MV-4-11 (cell line): ENCODE results near the gene DEFB131A.
"Not testable (repeated sequence)": the region's sequence is repeated elsewhere in the genome, so short reads cannot be mapped to it uniquely, and the experiment has no call there.

Experiments
- DNase-seq: peaks from one replicate; lab custom pipeline; 2025; lab: John Stamatoyannopoulos, UW

DEFB131A gene, protein sequence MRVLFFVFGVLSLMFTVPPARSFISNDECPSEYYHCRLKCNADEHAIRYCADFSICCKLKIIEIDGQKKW

DNA sequence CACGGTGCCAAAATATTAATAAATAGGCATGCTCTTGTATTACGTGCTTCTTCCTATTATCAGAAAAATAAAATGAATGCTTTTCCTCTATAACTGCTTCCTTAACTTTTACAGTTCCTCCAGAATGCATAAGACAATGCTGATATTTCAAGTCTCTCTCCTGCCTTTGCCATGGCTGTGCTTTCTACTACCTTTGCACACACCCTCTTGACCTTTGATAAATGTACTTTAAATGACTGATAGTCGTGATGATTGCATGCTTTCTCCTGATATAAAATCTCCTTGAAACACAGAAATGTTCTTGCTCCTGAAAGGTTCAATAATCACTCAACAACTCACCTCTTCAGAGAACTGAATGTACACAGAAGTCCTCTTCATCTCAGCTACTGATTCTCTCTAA, at the start of gene DEFB131A:
Gene DEFB131A (plus strand): TSS at position 301 of the 400 bp plus-strand sequence. CDS start 120 bp downstream, outside the sequence.
- DNase-seq: not testable (repeated sequence)

DNA sequence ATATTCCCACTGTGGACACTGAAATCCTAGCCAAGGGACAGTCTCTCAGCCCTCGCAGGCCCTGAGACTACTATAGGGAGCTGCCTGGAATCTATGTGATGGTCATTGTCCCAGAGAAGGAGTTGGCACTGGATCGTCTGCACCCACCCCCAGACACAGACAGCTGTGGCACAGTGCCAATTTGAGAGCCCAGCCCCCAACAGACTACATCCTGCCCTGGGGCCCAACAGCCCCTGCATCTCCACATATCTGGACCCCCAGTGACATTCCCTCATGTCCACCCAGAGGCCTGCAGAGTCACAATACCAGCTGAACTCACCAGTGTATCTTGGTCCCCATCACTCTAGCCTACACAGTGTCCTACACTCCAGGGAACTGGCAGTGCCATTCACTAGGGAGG, 38.4 kb upstream of the DEFB131A start:
- not testable (repeated sequence) for DNase-seq

DNA sequence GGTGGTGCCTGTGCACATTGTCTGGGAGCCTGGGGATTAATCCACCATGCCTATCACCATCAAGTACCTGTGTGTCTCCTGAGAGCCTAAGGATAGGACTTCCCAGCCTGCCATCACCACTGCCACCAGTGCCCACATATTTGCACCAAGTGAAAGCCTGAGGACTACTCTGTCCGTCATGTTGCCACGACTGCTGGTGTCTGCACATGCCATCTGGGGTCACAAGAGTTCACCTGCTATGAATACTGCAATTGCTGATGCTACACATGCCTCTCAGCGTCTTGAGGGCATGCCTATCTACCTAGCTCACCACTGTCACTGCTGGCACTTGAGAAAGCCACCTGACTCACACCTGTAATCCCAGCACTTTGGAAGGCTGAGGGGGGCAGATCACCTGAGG, 37.7 kb upstream of the DEFB131A start:
- not testable (repeated sequence) for DNase-seq

DNA sequence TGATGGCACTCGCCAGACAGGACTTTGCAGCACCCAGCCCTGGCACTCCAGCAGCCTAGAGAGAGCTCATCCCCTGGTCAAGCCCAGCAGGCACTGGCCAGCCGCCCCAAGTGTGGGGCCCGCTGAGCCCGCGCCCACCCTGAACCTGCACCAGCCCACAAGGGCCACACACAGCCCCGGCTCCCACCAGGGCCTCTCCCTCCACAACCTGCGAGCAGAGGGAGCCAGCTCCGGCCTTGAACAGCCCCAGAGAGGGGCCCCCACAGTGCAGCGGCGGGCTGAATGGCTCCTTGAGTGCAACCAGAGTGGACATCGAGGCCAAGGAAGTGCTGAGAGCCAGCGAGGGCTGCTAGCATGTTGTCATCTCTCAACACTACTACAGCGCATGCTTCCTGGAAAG, 34.4 kb upstream of the DEFB131A start:
- DNase-seq: no peak

DNA sequence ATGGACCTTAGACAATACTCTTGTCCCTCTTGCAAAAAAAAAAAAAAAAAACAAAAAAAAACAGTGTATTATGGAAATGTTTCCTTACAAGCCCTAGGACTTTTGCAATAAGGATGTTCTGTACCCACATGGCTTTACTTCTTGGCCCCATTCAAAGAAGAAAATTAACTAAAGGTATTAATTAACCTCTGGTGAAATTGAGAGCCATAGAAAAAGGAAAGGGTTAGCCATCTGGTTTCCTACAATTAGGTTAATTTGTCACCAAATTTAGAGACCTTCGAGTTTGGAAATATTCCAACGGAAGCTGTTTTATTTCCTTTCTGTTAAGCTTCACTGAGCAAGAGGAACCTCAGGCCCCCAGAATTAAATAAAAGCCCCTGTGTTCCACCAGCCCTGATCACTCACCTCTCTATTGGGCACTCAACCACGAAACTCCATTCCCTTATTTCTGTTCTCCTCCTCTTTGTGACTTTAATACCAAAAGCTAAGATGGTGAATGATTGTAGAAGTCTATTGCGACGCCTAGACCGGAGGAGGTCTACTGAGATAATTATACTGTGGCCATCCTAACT, 22.2 kb upstream of the DEFB131A start:
- DNase-seq: not testable (repeated sequence)

DNA sequence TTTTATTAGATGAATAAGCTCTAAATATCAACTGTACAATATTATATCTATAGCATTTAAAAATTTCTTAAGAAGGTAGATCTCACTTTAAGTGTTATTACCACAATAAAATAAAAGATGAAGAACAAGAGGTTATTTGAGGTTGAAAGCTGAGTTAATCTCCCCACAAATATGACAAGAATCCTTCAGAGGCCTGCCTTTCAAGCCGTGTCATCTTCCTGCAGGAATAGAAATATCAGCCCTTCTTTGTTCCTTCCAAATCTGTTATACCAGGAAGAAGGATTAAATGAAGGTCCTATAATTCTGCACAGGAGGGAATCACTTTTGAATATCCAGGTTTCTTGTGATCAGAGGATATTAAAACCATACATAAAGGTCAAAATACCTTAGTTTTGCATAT, 18.3 kb upstream of the DEFB131A start:
- not testable (repeated sequence) for DNase-seq

DNA sequence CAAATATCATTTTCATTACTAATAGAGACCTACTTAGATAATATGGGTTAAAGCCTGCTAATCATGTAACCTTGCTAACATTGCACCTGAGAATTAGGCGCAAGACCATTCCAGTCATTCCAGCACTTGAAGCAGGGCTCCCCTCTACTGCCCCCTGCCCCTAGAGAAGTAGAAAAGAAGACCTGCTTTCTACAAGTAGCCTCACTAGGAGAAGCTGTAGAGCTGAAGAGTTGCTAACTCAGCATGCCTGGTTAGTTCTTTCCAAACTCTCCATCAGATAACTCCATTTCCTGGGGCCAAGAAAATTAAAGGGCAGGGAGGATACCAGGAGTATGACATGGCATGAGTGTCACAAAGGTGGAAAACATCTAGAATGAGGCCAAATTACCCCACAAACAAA, 14.2 kb upstream of the DEFB131A start:
- DNase-seq: not testable (repeated sequence)

DNA sequence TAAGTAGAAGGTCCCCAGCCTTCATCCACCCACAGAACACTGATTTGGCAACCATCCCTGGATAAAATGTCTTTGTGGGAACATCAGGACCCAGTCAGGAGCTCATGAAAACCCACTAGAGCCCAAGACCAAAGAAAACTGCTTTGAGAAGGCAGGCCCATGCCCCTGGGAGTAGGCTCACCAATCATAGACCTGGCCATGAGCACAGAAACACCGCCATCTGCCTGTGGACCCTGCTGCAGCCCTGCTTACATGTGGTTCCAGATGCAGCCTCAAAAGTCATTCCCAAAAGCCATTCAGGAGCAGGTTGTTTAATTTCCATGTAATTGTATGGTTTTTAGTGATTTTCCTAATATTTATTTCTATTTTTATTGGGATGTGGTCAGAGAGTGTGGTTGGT, 10.9 kb upstream of the DEFB131A start:
- DNase-seq: not testable (repeated sequence)

DNA sequence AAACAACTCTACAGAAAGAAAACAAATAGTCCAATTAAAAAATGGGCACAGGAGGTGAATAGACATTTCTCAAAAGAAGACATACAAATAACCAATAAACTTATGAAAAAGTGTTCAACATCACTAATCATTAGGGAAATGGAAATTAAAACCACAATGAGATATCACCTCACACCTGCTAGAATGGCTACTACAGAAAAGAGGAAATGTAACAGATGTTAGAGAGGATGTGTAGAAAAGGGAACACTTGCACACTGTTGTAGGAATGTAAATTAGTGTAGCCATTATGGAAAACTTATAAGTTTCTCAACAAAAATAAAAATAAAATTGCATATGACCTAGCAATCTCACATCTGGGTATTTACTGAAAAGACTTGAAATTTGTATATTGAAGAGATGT, 7.5 kb upstream of the DEFB131A start:
- not testable (repeated sequence) for DNase-seq

DNA sequence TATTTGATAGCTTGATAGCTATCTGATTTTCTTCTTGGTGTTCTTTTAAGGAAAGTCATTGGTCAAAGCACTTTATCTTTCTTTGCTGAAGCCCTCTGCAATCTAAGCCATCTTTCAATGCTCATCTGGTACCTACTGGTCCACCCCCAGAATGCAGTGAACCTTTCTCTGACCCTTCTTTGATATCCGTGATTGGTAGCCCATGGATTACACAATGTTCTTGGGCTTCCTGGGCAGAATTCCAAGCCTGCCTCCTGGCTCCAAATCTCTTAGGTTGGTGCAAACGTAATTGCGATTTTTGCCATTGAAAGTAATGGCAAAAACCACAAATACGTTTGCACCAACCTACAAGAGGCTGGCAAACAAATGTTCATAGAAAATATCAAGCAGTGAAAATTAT, 1.9 kb upstream of the DEFB131A start:
- not testable (repeated sequence) for DNase-seq

DNA sequence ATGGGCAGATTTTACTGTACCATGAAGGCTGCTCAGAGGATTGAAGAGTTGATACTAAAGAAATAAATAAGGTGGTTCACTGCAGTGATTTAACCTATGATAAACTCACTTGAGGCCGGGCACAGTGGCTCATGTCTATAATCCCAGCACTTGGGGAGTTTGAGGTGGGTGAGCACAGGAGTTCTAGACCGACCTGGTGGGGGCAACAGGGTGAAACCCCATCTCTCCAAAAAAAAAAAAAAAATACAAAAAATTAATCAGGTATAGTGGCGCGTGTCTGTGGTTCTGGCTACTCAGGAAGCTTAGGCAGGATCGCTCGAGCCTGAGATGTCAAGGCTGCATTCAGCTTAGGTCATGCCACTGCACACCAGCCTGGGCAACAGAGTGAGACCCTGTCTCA, 467 bp downstream of the DEFB131A start:
- DNase-seq: not testable (repeated sequence)

DNA sequence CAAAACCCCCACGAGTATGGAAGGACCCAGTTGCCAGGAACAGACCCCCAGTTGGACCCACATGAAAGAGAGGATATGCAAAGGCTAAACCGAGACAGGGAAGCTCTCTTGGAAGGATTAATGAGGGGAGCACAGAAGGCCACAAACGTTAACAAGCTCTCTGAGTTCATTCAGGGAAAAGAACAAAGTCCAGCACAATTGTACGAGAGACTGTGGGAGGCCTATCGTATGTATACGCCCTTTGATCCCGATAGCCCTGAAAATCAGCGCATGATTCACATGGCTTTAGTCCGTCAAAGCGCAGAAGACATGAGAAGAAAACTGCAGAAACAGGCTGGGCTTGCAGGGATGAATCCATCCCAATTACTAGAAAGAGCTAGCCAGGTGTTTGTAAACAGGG, 8.0 kb downstream of the DEFB131A start:
- not testable (repeated sequence) for DNase-seq

DNA sequence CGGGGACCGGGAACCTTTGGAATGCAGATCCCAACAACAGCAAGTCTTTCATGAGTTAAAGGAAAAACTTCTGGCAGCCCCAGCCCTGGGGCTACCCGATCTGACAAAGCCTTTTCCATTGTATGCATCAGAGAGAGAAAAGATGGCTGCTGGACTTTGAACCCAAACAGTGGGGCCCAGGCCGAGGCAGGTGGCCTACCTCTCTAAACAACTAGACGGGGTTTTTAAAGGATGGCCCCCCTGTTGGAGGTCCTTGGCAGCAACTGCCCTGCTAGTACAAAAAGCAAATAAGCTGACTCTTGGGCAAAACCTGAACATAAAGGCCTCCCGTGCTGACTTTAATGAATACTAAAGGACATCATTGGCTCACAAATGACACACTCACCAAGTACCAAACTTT, 10.1 kb downstream of the DEFB131A start:
- DNase-seq: not testable (repeated sequence)

DNA sequence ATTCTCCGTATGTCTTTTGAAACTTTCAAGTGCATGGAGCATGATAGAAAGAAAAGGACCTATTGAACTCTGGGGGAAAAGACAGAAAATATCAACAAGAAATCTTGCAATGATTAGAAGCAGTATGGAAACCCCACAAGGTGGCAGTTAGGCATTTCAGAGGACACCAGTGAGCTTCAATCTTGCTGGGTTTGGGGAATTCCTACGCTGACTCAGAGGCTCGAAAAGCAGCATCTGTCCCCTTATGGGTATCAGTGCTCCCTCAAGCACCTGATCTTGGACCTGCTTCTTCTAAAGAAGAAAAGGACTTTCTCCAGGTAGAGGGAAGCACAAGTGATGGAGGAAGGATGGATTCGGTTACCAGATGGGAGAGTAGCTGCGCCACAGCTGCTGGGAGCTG, 10.8 kb downstream of the DEFB131A start:
- DNase-seq: not testable (repeated sequence)

DNA sequence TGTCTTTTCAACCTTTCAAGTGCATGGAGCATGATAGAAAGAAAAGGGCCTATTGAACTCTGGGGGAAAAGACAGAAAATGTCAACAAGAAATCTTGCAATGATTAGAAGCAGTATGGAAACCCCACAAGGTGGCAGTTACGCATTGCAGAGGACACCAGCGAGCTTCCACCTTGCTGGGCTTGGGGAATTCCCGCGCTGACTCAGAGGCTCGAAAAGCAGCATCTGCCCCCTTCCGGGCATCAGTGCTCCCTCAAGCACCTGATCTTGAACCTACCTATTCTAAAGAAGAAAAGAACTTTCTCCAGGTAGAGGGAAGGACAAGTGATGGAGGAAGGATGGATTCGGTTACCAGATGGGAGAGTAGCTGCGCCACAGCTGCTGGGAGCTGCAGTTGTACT, 35.3 kb downstream of the DEFB131A start:
- DNase-seq: not testable (repeated sequence)

DNA sequence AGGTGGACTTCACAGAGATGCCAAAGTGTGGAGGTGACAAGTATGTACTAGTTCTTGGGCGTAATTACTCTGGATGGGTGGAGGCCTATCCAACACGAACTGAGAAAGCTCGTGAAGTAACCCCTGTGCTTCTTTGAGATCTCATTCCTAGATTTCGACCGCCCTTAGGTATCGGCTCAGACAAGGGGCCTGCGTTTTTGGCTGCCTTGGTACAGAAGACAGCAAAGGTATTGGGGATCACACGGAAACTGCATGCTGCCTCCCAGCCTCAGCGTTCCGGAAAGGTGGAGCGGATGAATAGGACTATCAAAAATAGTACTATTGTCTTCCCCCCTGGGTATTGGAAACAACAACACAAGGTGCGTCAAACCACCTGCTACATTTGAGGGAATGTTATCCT, 35.9 kb downstream of the DEFB131A start:
- not testable (repeated sequence) for DNase-seq

DNA sequence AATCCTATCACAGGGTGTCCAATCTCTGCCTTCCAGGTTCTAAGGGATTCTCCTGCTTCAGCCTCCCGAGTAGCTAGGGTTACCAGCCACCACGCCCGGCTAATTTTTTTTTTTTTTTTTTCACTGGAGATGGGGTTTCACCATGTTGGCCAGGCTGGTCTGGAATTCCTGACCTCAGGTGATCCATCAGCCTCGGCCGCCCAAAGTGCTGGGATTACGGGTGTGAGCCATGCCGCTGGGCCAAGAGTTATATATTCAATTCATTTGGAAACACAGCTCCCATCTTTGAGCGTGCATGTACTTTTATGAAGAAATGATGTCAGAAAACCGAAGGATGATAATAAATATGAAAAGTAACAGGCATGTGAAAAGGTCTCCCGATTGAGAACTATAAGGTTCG, 38.7 kb downstream of the DEFB131A start:
- not testable (repeated sequence) for DNase-seq

DNA sequence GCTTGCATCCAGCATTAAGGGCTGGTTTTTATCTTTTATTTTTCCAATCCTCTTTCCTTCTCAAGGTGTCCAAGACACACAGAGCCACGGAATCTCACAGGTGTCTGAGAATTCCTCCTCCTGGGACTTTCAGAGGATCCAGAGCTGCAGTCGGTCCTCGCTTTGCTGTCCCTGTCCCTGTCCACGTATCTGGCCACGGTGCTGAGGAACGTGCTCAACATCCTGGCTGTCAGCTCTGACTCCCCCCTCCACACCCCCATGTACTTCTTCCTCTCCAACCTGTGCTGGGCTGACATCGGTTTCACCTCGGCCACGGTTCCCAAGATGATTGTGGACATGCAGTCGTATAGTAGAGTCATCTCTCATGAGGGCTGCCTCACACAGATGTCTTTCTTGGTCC, 39.5 kb downstream of the DEFB131A start:
- not testable (repeated sequence) for DNase-seq

DNA sequence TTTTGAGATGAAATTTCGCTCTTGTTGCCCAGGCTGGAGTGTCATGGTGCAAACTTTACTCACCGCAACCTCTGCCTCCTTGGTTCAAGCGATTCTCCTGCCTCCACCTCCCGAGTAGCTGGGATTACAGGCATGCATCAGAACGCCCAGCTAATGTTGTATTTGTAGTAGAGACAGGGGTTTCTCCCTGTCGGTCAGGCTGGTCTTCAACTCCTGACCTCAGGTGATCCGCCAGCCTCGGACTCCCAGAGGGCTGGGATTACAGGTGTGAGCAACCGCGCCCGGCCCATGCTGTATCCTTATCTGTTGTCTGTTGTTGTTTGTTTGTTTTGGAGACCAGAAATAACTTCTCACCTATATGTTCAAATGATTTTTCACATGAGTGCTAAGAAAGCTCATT, 42.7 kb downstream of the DEFB131A start:
- not testable (repeated sequence) for DNase-seq

DNA sequence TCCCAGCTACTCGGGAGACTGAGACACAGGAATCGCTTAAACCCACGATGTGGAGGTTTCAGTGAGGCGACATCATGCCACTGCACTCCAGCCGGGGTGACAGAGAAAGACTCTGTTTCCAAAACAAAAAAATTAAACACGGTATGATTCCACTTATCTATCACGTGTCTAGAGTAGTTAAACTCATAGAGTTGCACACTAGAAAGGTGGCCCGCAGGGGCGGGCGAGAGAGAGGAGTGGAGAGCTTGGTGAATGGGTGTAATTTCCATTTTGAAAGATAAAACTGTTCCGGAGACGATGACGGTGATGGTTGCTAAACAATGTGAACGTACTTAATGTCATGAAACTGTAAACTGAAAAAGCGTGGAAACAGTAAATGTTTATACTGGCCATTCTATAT, 44.6 kb downstream of the DEFB131A start:
- DNase-seq: not testable (repeated sequence)

DNA sequence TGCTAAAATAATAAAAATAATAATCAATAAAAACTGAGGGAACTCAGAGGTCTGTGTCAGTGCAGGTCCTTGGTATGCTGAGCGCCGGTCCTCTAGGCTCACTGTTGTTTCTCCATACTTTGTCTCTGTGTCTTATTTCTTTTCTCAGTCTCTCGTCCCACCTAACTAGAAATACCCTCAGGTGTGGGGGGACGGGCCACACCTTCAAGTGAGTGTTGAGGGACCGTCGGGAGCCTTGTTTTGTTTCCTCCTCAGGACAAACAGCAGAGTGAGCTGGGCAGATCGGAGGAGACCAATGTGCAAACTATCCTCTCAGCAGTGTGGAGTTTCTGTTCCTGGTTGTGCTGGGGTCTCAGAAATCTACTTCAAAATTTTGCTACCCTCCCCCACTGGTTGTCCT, 46.3 kb downstream of the DEFB131A start:
- not testable (repeated sequence) for DNase-seq

DNA sequence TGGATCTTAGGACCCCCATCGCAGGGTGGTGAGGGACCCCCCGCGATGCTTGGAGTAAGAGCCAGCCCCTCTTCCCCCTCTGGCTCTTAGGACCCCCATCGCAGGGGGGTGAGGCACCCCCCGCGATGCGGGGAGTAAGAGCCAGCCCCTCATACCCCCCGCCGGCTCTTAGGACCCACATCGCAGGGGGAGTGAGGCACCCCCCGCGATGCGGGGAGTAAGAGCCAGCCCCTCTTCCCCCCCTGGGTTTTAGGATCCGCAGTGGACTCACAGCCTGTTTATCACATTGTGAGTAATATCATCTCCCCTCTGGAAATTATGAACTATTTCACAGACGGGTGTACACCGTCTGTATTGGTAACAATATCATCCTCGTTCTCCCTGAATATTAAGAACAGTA, 46.8 kb downstream of the DEFB131A start:
- DNase-seq: not testable (repeated sequence)

DNA sequence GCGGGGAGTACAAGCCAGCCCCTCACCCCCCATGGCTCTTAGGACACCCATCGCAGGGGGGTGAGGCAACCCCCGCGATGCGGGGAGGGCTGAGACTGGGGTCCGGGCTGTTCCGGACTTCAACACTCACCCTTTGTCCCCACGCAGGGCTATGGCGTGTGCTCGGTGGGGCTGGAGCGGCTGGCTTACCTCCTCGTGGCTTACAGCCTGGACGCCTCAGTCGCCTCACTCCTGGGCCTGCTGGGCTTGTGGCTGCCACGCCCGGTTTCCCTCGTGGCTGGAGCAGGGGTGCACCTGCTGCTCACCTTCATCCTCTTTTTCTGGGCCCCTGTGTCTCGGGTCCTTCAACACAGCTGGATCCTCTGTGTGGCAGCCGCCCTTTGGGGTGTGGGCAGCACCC, 49.4 kb downstream of the DEFB131A start:
- DNase-seq: not testable (repeated sequence)
